AG04450 (cell line): ENCODE measurements around the gene FGGY. TPM values are rescaled to one million over a fixed set of nuclear protein-coding genes. Genes with fewer than 3 reads are reported as not detected.

Source experiments
- CTCF ChIA-PET: fragments of 300-600, 350-600 bp; formaldehyde crosslinking; extraction: SDS; loops from one replicate; lab custom pipeline; 2022; ENCODE audit warnings: antibody characterized with exemption, inconsistent platforms; lab: Charles Lee
- POLR2A ChIA-PET: fragments of 350-600 bp; formaldehyde crosslinking; extraction: SDS; loops from one replicate; lab custom pipeline; 2021; ENCODE audit warnings: antibody characterized with exemption, inconsistent platforms; lab: Yijun Ruan, JAX
- DNase-seq: peaks from one replicate; pipeline ENCODE4 v3.0.0-alpha.2; 2011; ENCODE audit warnings: low read depth, low spot score
- H3K27ac ChIP-seq: one replicate; pipeline ENCODE4 v1.5.1; 2012; ENCODE audit warnings: low read depth, low read length, control low read depth
- H3K27me3 ChIP-seq: one replicate; pipeline ENCODE4 v1.6.0; 2012; ENCODE audit warnings: low read length; ENCODE audit not compliant: control insufficient read depth, insufficient read depth
- H3K4me3 ChIP-seq: 2 replicates; pipeline ENCODE4 v1.5.1; 2011; ENCODE audit warnings: mild to moderate bottlenecking, low read depth, low read length, control low read depth
- H3K9me3 ChIP-seq: 2 replicates; pipeline ENCODE4 v1.5.1; 2012; ENCODE audit warnings: low read length; ENCODE audit not compliant: control insufficient read depth, insufficient read depth
- CTCF ChIP-seq: IDR thresholded peaks from 2 replicates; pipeline ENCODE4 v1.5.1; 2011; ENCODE audit warnings: low read depth, low read length, control low read depth, inconsistent platforms
- polyA plus RNA-seq: library from polyadenylated mRNA; depleted of rRNA; stranded (reverse); fragments of >200 nt; gene quantifications from 2 replicates; pipeline ENCODE4 v1.2.3, GENCODE V29; 2011

The FGGY gene
- polyA plus RNA-seq, 1 experiment = 11.8 TPM

- TF ChIP-seq CTCF = no peak
- Histone ChIP-seq H3K27me3 (no peaks in the 10 kb centered on the region), H3K4me3 (no peak overlapping the region), H3K9me3 (peaks cover 13% of the 10 kb centered on the region), H3K27ac (no peak overlapping the region)
- DNase-seq = no peak
- ChIA-PET POLR2A (no interaction called here), CTCF (no interaction called here)
Measured at GRCh38 chr1:59673573-59674450, 376.9 kb downstream of the FGGY start.

- H3K9me3 ChIP-seq = peaks cover 13% of the 10 kb centered on the region
- no peak overlapping the region for H3K27ac ChIP-seq
- H3K27me3 ChIP-seq = no peaks in the 10 kb centered on the region
- no peak for DNase-seq
- ChIA-PET POLR2A (no interaction called here), CTCF (interaction anchor here (2.6 kb wide), 1 partner anchor 25 kb away, joined by 8 read pairs; no protein-coding TSS in a partner anchor)
- TF ChIP-seq CTCF = no peak
- H3K4me3 ChIP-seq = no peak overlapping the region
Measured at GRCh38 chr1:59674595-59674994, 377.7 kb downstream of the FGGY start.

GRCh38 chr1:59675936-59676335 is 379.0 kb downstream of the FGGY start:
- POLR2A ChIA-PET = no interaction called here
- no peak overlapping the region for H3K4me3 ChIP-seq
- no peak for TF ChIP-seq CTCF
- H3K9me3 ChIP-seq = peaks cover 13% of the 10 kb centered on the region
- H3K27ac ChIP-seq = no peak overlapping the region
- no peak for DNase-seq
- no peaks in the 10 kb centered on the region for H3K27me3 ChIP-seq
- CTCF ChIA-PET = interaction anchor here (2.6 kb wide), 1 partner anchor 23 kb away, joined by 8 read pairs; no protein-coding TSS in a partner anchor

- no peak for DNase-seq
- Histone ChIP-seq H3K27ac (no peak overlapping the region), H3K4me3 (no peak overlapping the region), H3K9me3 (peaks cover 10% of the 10 kb centered on the region), H3K27me3 (no peaks in the 10 kb centered on the region)
- ChIA-PET CTCF (interaction anchor here (1.4 to 2.2 kb wide), 2 partner anchors 8 to 21 kb away, joined by 3 to 8 read pairs; no protein-coding TSS in a partner anchor), POLR2A (interaction anchor here (0.5 kb wide), 1 partner anchor 896 kb away, joined by 3 read pairs; no protein-coding TSS in a partner anchor)
- TF ChIP-seq CTCF = no peak
Measured at GRCh38 chr1:59678040-59678439, 381.1 kb downstream of the FGGY start.
